ENCODE data around the gene GJB2.

DNA sequence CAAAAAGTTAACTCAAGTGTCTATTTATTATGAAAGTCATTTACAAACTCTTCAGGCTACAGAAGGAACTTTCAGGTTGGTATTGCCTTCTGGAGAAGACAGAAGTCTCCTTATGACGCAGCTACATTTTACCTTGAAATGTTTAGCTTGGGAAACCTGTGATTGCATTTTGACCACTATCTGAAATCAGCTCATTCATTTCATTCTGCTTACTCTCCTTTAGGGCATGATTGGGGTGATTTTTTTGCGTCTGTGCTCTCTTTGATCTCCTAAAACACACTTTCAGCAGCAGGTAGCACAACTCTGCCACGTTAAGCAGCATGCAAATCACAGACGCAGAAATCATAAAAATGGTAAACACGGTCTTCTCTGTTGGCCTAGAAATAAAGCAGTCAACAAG lies 29.8 kb upstream of the GJB2 start:
- TF ChIP-seq CTCF (conservative IDR thresholded peaks at IDR 0.05; ENCODE audit: low read length), result no peak
- no peak for TF ChIP-seq EZH2phosphoT487 (IDR thresholded peaks at IDR 0.05; ENCODE audit: borderline replicate concordance)

All from Loucy (cell line).